ENCODE data around the gene DENND1C. TPM values are rescaled to one million over a fixed set of nuclear protein-coding genes. Genes with fewer than 3 reads are reported as not detected.

Gene DENND1C
- total and polyA plus RNA-seq, 9 of the 15 experiments (the other 6 are each of a cell fraction or from before 2014, with no cell fraction given), result 0.03 to 1.2 (median 0.32) TPM; not detected in 1

GRCh38 chr19:6448045-6448444 lies 33.5 kb downstream of the DENND1C start:
- intact Hi-C loops (cut with micrococcal nuclease), result no loop called here
- H3K36me3 ChIP-seq (ENCODE audit: control insufficient read depth, insufficient read depth, low read length), result peaks cover 23% of the 10 kb centered on the region

More at GRCh38 chr19:6448045-6448444, 33.5 kb downstream of the DENND1C start:
- 80% methylated on average over 3 of the region's 3 CpGs for WGBS (ENCODE audit: insufficient coverage, low coverage, missing lambda C conversion rate)
- no TSS peak for BruUV-seq (replicated peaks)
- Histone ChIP-seq H3K9ac (ENCODE audit: insufficient read depth in 1 of 2, low read depth in 2 of 2, low read length in 2 of 2) (no peak overlapping the region), H3K4me3 (no peak overlapping the region), H3K27ac (ENCODE audit: extremely low read depth, low read depth, low read length) (no peak overlapping the region), H3K79me2 (ENCODE audit: control insufficient read depth, insufficient read depth, low read length) (no peaks in the 10 kb centered on the region), H3K4me2 (ENCODE audit: insufficient read depth, low read length) (no peak overlapping the region), H3K9me1 (ENCODE audit: control insufficient read depth, insufficient read depth, low read length) (no peaks in the 10 kb centered on the region), H3K9me3 (replicated peaks; ENCODE audit: control insufficient read depth, insufficient read depth, low read depth, low read length) (no peaks in the 10 kb centered on the region), H3K4me1 (replicated peaks in 1 of 2; ENCODE audit: control insufficient read depth in 2 of 2, insufficient read depth in 2 of 2, low read length in 2 of 2) (peaks cover 0 to 3% of the 10 kb centered on the region in 2 experiments; a peak in 1 of 5 replicates), H2AFZ (ENCODE audit: low read depth, low read length) (no peak overlapping the region), H3K27me3 (ENCODE audit: control insufficient read depth in 2 of 2, insufficient read depth in 2 of 2, low read length in 2 of 2) (no peaks in the 10 kb centered on the region), H4K20me1 (replicated peaks; ENCODE audit: control insufficient read depth, insufficient read depth, low read length) (no peaks in the 10 kb centered on the region)
- peak; percentile 78; the same call in 1 of the 2 replicates for TF ChIP-seq ZBTB17 (CRISPR knock-in tag; IDR thresholded peaks at IDR 0.05)
- TF ChIP-seq, protein P1, sequence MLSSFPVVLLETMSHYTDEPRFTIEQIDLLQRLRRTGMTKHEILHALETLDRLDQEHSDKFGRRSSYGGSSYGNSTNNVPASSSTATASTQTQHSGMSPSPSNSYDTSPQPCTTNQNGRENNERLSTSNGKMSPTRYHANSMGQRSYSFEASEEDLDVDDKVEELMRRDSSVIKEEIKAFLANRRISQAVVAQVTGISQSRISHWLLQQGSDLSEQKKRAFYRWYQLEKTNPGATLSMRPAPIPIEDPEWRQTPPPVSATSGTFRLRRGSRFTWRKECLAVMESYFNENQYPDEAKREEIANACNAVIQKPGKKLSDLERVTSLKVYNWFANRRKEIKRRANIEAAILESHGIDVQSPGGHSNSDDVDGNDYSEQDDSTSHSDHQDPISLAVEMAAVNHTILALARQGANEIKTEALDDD (IDR thresholded peaks at IDR 0.05), result no peak
- TF ChIP-seq THRA (IDR thresholded peaks at IDR 0.05), result no peak
- TF ChIP-seq ARID2 (IDR thresholded peaks at IDR 0.05), result no peak
- 0 out of 4 replicates have a peak, but pooled peaks of 1 of the 2 experiments have one; percentile 52 for TF ChIP-seq MLLT1 (IDR thresholded peaks at IDR 0.05)
- TF ChIP-seq ERF (CRISPR knock-in tag; IDR thresholded peaks at IDR 0.05), result no peak
- no peak for TF ChIP-seq NFIX (CRISPR knock-in tag; IDR thresholded peaks at IDR 0.05; ENCODE audit: low read depth)
- TF ChIP-seq, protein P2, sequence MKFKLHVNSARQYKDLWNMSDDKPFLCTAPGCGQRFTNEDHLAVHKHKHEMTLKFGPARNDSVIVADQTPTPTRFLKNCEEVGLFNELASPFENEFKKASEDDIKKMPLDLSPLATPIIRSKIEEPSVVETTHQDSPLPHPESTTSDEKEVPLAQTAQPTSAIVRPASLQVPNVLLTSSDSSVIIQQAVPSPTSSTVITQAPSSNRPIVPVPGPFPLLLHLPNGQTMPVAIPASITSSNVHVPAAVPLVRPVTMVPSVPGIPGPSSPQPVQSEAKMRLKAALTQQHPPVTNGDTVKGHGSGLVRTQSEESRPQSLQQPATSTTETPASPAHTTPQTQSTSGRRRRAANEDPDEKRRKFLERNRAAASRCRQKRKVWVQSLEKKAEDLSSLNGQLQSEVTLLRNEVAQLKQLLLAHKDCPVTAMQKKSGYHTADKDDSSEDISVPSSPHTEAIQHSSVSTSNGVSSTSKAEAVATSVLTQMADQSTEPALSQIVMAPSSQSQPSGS (CRISPR knock-in tag; IDR thresholded peaks at IDR 0.05), result no peak
- TF ChIP-seq SRSF1 (IDR thresholded peaks at IDR 0.05; ENCODE audit: low read depth, low read length), result no peak
- ChIA-PET POLR2A (interaction anchor here (0.6 to 1.0 kb wide), 2 partner anchors 10 to 11 kb away, joined by 3 to 4 read pairs; no protein-coding TSS in a partner anchor), CTCF (ENCODE audit: low intra/inter-chr PET ratio) (no interaction called here)
- ATAC-seq, result no peak
- DNase-seq (ENCODE audit: extremely low read depth in 1 of 4, low spot score in 3 of 4), result no peak
- in situ Hi-C loops (cut with MboI), result no loop called here
- no peak for FAIRE-seq

Data from K562 (cell line).